ENCODE results near the gene TP53I11.

The TP53I11 gene

GRCh38 chr11:44959064-44959463, 8.4 kb upstream of the TP53I11 start:
- in situ Hi-C loops (cut with MboI; ENCODE audit: low sequenced_read_pairs) = no loop called here

- in situ Hi-C loops (cut with MboI; ENCODE audit: low sequenced_read_pairs) = no loop called here
These were observed 7.3 kb upstream of the TP53I11 start for GRCh38 chr11:44957776-44958564.

GRCh38 chr11:44957040-44957515, 6.4 kb upstream of the TP53I11 start:
- in situ Hi-C loops (cut with MboI; ENCODE audit: low sequenced_read_pairs) = no loop called here

- in situ Hi-C loops (cut with MboI; ENCODE audit: low sequenced_read_pairs) = no loop called here
These were observed 4.5 kb upstream of the TP53I11 start for GRCh38 chr11:44955015-44955738.

- in situ Hi-C loops (cut with MboI; ENCODE audit: low sequenced_read_pairs) = no loop called here
These were observed 3.6 kb upstream of the TP53I11 start for GRCh38 chr11:44954051-44954906.

GRCh38 chr11:44952500-44953260, 2.0 kb upstream of the TP53I11 start:
- in situ Hi-C loops (cut with MboI; ENCODE audit: low sequenced_read_pairs) = no loop called here

GRCh38 chr11:44952082-44952481, 1.4 kb upstream of the TP53I11 start:
- in situ Hi-C loops (cut with MboI; ENCODE audit: low sequenced_read_pairs) = no loop called here

GRCh38 chr11:44950031-44950624, 555 bp downstream of the TP53I11 start:
- in situ Hi-C loops (cut with MboI; ENCODE audit: low sequenced_read_pairs) = no loop called here

GRCh38 chr11:44949160-44950030, 1.3 kb downstream of the TP53I11 start:
- in situ Hi-C loops (cut with MboI; ENCODE audit: low sequenced_read_pairs) = no loop called here

- in situ Hi-C loops (cut with MboI; ENCODE audit: low sequenced_read_pairs) = no loop called here
These were observed 2.5 kb downstream of the TP53I11 start for GRCh38 chr11:44948155-44948554.

- in situ Hi-C loops (cut with MboI; ENCODE audit: low sequenced_read_pairs) = no loop called here
These were observed 3.6 kb downstream of the TP53I11 start for GRCh38 chr11:44947114-44947513.

GRCh38 chr11:44946263-44946662, 4.4 kb downstream of the TP53I11 start:
- in situ Hi-C loops (cut with MboI; ENCODE audit: low sequenced_read_pairs) = no loop called here

- in situ Hi-C loops (cut with MboI; ENCODE audit: low sequenced_read_pairs) = no loop called here
These were observed 5.0 kb downstream of the TP53I11 start for GRCh38 chr11:44945666-44946065.

GRCh38 chr11:44944853-44945235, 5.8 kb downstream of the TP53I11 start:
- in situ Hi-C loops (cut with MboI; ENCODE audit: low sequenced_read_pairs) = no loop called here

GRCh38 chr11:44944181-44944852, 6.4 kb downstream of the TP53I11 start:
- in situ Hi-C loops (cut with MboI; ENCODE audit: low sequenced_read_pairs) = no loop called here

GRCh38 chr11:44943696-44944095, 7.0 kb downstream of the TP53I11 start:
- in situ Hi-C loops (cut with MboI; ENCODE audit: low sequenced_read_pairs) = no loop called here

- in situ Hi-C loops (cut with MboI; ENCODE audit: low sequenced_read_pairs) = no loop called here
These were observed 7.6 kb downstream of the TP53I11 start for GRCh38 chr11:44943118-44943517.
